Measurements from ENCODE around the gene TUFT1. TPM values are rescaled to one million over a fixed set of nuclear protein-coding genes. Genes with fewer than 3 reads are reported as not detected.

TUFT1 gene
- total and polyA plus RNA-seq, 2 of the 8 experiments (the other 6 are each of a cell fraction or from before 2014, with no cell fraction given), result 7.3 to 10.4 TPM

DNA sequence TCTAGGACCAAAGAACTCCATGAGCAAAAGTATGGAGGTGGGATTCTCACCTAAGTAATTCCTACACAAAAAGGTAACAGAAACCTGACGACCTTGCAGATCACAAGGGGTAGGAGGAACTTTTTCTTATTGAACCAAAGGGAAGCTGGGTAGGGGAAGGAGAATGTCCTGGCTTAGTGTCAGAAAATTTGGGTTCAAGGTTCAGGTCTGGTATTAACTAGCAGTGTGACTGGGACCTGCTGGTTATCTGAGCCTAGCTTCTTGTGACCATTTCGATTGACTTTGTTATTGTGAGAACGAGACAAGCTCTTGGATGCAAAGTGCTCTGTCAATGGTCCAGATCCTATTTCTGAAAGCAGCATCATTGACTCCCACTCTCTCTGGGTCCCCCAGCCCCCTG, 66.7 kb downstream of the TUFT1 start (continued):
- TF ChIP-seq CHD7 (IDR thresholded peaks at IDR 0.05; ENCODE audit: insufficient replicate concordance, low read length) (no peak), SRF (IDR thresholded peaks at IDR 0.05; ENCODE audit: low read depth, low read length) (no peak), TEAD4 (IDR thresholded peaks at IDR 0.05; ENCODE audit: low read depth, low read length) (no peak), RNF2 (IDR thresholded peaks at IDR 0.05; ENCODE audit: borderline replicate concordance, low read depth, low read length, missing control alignments, poor library complexity, severe bottlenecking) (no peak), JUN (IDR thresholded peaks at IDR 0.05; ENCODE audit: low read depth, low read length) (no peak), JUND (IDR thresholded peaks at IDR 0.05; ENCODE audit: low read length) (no peak), SUZ12 (IDR thresholded peaks at IDR 0.05; ENCODE audit: low read length) (no peak), RFX5 (IDR thresholded peaks at IDR 0.05; ENCODE audit: borderline replicate concordance, low read depth, low read length) (no peak), RBBP5 (IDR thresholded peaks at IDR 0.05; ENCODE audit: borderline replicate concordance, low read depth, low read length) (no peak)
- TF ChIP-seq, protein P1, sequence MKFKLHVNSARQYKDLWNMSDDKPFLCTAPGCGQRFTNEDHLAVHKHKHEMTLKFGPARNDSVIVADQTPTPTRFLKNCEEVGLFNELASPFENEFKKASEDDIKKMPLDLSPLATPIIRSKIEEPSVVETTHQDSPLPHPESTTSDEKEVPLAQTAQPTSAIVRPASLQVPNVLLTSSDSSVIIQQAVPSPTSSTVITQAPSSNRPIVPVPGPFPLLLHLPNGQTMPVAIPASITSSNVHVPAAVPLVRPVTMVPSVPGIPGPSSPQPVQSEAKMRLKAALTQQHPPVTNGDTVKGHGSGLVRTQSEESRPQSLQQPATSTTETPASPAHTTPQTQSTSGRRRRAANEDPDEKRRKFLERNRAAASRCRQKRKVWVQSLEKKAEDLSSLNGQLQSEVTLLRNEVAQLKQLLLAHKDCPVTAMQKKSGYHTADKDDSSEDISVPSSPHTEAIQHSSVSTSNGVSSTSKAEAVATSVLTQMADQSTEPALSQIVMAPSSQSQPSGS (IDR thresholded peaks at IDR 0.05; ENCODE audit: low read length), result no peak
